Daoy (cell line): ENCODE measurements around the gene ERC2. TPM values are rescaled to one million over a fixed set of nuclear protein-coding genes. Genes with fewer than 3 reads are reported as not detected.
"Not testable (repeated sequence)": the region's sequence is repeated elsewhere in the genome, so short reads cannot be mapped to it uniquely, and the experiment has no call there.

Experiments
- DNase-seq: peaks from one replicate; pipeline ENCODE4 v3.0.0-alpha.2; 2015; ENCODE audit warnings: low read depth
- total RNA-seq: library from RNA; depleted of rRNA; stranded (reverse); fragments of >200 nt; shearing (Covaris generic); gene quantifications from 2 replicates; pipeline ENCODE4 v1.2.3, GENCODE V29; 2014

Gene ERC2
- total RNA-seq, 1 experiment from 2014 or later: 1.7 TPM

DNA sequence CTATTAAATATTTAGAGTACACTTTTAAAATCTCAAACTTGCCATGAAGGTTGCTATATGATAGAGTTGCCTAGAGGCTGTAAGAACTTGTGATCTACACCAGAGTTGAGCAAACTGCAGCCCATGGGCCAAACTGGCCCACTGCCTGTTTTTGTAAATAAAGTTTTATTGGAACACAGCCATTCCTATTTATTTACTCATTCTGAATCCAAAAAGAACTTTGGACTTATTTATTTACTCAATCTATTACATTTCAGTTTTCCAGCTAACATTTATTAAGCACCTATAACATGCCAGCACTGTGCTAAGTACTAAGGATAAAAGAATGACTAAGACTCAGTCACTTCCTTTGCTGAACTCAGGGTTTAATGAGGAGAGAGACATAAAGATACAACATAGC is 403.6 kb downstream of the ERC2 start:
- no peak for DNase-seq

DNA sequence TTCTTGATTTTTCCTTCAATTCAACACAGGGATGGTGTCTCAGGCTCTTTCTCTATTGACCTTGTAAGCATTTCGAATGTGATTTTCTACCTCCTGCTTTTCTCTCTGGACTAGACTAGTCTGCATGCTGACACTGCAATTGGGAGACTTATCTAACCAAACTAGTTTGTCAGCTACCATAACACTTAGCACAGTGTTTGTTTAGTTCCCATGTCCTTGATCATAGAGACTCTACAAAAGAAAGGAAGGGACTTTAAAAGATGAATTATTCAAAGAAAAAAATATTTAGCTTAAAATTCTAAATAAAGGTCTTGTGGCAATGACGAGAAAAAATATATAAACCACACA is 407.0 kb downstream of the ERC2 start:
- DNase-seq: no peak

- DNase-seq: no peak
Measured at GRCh38 chr3:56060521-56061278, 407.6 kb downstream of the ERC2 start.

DNA sequence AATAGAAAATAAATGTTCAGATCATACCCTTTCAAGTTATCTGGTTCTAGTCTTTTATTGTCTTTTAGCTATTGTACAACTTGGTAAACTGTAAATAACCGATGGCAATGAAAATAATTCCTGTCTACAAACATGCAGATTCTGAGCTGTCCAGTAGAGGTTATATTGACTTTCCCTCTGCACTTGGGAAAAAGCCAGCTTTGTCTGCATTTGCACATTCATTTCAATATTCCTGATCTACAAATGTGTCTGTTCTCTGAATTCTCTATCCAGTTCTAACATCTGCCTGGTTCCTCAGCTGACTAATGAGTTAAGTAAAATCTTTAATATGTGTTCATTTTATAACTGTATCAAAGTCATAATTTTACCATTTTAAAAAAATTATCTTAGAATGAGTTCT is 408.5 kb downstream of the ERC2 start:
- no peak for DNase-seq

DNA sequence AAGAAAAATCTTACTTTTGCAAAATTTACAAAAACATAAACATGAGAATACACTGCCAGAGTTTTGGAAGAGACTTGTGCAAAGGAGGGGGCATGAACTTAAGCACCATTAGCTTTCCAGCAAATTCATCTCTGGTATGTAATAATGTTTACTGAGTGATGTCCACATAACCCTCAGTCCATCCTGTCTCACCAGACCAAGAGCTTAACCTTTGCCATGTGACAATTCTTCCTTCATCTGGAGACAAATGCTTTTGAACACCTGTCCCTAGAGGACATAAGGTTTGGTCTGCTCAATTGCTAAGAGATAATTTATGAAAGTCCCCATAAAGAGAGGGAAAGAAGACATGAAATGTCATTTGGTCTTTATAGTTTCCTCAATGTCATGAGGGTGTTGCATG is 412.3 kb downstream of the ERC2 start:
- DNase-seq: no peak

DNA sequence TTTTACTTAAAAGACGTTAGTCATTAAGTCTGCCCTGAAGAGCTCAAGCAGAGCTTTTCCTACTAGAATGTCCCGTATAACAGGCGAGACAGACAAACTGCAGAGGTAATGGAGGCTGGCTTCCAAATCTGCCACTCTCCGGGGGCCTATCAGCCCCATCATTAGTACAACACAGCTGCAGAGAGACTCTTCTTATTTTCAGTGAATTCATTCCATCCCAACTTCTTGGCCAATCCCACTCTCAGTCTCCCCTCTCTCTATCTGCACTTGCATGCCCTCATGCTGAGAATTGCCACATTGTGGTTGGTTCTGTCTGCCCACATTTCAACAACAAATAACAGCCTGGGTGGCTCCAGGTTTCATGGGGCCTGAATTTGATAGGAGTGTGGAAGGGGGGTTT is 412.7 kb downstream of the ERC2 start:
- peak; percentile 25 for DNase-seq

DNA sequence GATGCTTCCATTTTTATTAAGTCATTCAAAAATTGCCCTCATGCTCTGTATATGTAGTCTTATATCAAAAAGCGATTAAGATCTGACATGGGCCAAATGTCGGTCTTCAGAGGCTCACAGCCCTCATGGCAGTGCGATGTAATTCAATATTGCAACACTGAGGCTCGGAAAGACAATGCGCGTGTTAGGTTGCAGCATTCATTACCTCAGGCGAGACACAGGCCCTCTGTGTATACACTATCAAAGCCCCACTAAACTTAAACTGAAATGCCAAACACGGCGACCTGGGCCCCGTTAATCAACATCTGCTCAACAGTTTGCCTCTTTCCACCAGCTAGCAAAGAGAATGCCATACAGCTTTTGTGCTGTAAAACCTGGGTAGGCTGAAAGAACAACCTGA is 413.4 kb downstream of the ERC2 start:
- no peak for DNase-seq

- DNase-seq: no peak
Measured at GRCh38 chr3:56053727-56054126, 414.5 kb downstream of the ERC2 start.

GRCh38 chr3:56052188-56052587 is 416.1 kb downstream of the ERC2 start:
- no peak for DNase-seq

- no peak for DNase-seq
Measured at GRCh38 chr3:56051052-56051451, 417.2 kb downstream of the ERC2 start.

DNA sequence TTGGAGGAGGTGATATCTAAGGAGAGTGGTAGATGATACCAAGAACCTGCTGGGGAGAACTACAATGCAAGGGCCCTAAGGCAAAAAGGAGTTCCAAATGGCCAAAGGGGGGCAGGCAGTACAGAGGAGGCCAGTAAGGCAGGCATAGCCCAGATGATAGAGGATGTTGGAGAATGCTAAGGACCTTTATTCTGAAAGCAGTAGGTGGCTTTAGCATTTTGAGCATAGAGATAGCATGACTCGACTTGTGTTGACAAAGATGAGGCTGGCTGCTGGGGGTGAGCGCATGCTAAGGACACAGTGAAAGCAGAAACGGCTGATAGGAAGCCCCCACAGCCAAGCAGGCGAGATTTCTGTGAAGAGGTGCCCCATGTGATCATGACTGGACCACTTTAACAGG is 419.3 kb downstream of the ERC2 start:
- DNase-seq: no peak

- DNase-seq: no peak
Measured at GRCh38 chr3:56048331-56048730, 419.9 kb downstream of the ERC2 start.

GRCh38 chr3:56042326-56042951 is 425.8 kb downstream of the ERC2 start:
- DNase-seq: peak; percentile 37

- DNase-seq: no peak
Measured at GRCh38 chr3:56025326-56025725, 442.9 kb downstream of the ERC2 start.

- DNase-seq: no peak
Measured at GRCh38 chr3:56023546-56023945, 444.7 kb downstream of the ERC2 start.

DNA sequence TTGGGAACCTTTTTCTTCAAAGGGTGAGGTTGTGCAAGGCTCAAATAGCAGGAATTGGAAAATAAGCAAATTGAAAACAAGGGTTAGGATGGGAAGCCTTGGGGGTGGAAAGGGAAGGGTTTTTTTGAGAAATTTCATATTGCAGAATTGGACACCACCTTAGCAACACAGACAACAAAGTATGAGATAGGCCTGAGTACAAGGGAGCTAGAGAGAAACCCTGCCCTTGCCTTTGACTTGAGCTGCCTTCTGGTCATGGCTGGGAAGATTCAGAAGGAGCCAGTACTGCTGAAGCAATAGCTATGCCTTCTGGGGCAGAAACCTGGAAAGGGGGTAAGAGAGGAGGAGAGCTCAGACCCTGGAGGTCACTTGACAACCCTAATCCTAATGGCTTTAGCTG is 445.6 kb downstream of the ERC2 start:
- DNase-seq: no peak

- DNase-seq: no peak
Measured at GRCh38 chr3:56019490-56020146, 448.6 kb downstream of the ERC2 start.

- not testable (repeated sequence) for DNase-seq
Measured at GRCh38 chr3:56015374-56015773, 452.9 kb downstream of the ERC2 start.

- no peak for DNase-seq
Measured at GRCh38 chr3:56012721-56013120, 455.5 kb downstream of the ERC2 start.

GRCh38 chr3:56005196-56005805 is 463.0 kb downstream of the ERC2 start:
- peak; percentile 27 for DNase-seq

DNA sequence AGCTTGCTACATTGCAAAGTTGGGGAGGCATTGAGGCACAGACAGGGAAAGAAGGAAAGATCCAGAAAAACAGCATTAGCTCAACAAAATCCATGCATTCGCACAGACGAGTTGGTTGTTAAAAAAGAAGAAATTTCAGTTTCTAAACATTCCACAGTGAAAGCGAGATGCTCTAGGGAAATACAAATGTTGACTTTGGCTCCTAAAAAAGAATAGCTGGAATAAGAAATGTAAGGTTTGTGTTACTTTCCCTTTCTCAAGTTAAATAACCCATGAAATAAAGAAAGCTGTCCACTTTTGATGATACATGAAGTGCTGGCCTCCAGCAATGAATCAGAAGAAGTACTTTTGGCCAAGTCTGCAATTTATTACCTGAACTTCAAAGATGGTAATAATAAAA is 465.1 kb downstream of the ERC2 start:
- DNase-seq: no peak

- no peak for DNase-seq
Measured at GRCh38 chr3:56001991-56002390, 466.3 kb downstream of the ERC2 start.

DNA sequence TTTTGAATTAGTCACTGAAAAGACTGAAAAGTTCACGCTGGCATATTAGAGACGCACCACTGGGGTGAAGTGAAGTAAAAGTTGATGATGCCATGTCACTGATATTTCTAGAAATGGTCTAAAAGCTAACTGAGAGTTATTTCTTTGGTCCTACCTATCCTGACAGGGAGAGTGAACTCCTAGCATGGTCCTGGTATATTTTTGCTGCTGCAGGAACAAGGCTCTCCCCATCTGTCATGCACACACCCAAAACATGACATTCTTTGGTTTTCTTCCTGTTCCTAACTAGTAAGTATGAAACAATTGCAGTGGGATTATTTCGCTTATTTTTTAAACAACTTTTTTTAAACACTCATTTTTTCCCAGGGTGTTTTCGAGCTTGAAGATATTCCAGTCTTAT is 466.7 kb downstream of the ERC2 start:
- DNase-seq: no peak
